Activated CD4-positive, alpha-beta T cell treated with anti-CD3 and anti-CD28 coated beads, Interleukin-2, amount 50 U/mL, for 16 hours (primary cell): ENCODE results near the gene KLHL22.

Source experiments
- DNase-seq: peaks from one replicate; pipeline ENCODE4 v3.0.0-alpha.2; 2020

The KLHL22 gene

DNA sequence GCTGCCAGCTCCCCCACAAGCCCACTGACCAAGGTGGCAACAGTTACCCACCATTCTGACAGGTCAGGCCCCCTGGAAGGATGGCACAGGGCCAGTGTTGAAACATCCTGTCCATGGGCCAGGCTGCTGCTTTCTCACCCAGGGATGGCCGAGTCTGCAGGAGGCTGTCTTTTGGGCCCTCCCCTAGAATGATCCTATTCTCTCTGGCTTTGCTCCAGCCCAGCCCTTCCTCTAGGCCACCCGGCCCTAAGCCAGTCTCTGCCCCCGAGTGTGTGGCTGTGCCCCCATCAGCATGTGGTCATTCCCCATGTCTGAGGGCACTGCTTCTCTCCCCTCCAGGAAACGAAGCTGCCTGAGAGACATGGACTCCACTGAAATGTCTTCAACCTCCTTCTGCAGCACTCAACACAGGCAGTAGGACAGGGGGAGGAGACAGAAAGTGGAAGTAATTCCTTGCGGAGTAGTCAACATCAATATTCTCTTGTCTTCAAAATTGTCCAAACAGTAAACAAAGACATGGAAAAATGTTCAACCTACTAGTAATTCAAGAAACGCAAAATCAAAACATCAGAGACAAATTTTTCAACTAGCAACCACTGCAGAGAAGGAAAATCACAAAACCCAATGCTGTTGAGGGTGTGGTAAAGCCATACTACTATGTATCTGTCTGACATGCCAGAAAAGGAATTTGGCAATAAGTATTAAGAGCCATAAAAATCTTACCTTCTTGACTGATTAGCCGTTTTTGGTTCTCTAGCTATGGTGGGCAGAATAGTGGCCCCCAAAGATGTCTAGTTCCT is 52.9 kb downstream of the KLHL22 start:
- DNase-seq = no peak

DNA sequence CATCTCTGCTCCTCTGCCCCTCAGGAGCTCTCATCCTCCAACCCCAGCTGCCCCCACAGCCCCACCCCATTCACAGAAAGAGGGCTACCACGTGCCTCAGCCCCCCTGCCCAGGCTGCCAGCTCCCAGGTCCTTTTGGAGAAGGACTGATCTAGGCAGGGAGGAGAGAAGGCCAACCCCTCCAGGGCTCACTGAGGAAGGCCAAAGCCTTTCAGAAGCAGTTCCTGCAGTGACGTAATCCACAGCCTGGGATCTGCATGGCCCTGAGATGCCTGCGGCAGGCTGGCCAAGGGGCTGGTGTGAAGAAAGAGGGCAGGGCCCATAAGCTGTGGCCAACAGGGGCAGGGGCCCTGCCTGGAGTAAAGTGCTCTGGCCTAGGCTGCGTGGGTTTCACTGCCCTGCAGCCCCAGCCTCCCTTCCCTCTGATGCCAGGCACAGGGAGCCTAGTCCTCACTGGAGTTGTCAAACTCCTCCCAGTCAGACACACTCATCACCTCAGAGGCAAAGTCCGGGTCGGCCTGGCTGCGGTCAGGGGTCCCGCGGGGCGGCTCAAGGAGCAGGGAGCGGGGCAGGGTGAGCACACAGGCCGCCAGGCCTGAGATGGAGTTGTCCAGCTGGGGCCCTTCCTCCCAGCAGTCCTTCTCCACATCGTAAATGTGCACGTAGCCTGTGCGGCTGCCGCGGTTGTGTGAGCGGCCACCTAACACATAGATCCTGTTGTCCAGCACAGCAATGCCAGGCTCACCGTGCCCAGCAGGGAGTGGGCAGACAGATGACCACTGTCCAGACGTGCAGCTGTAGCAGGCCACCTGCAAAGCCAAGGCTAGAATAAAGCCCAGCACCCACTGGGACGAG is 53.7 kb downstream of the KLHL22 start:
- DNase-seq = no peak

DNA sequence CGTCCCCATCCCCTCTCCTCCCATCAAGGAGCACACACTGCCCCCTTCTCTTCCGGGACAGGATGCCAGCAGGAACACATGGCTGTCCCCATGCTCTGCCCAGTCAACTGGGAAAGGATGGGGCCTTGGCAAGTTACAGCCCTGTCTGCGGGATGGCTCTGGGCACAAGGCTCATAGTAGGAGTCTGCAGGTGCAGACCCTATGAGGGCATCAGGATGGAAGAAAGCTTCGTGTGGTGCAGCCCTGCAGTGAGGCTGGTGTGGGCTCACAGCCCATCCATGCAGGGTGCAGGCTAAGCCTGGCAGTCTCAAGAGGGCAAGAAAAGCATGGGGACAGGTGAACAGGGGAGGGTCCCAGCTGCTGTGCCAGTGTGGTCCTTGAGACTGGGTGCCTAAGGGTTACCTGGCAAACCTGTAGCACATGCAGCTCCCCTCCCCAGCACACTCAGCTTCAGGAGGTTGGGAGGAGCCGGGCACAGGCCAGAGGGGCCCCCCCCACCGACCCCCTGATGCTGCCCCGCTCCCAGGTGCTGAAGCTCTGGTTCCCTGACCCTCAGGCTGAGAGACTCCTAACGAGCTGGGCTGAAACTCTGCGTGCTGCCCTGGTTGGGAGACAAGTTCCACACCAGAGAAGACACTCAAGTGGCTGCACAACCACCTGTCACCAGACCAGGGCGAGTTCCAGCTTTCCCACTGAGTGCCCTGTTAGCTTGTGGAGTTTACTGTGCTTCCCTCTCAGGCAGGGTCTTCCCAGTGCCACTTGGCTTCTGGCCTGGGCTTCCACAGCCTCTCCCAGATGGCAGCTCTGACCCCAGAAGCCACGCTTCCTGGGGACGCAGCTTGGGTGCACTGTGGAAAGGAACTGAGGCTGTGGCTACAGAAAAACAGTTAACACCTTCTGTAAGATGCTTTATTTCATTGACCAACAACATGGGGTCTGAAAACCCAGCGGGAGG is 54.7 kb downstream of the KLHL22 start:
- no peak for DNase-seq

DNA sequence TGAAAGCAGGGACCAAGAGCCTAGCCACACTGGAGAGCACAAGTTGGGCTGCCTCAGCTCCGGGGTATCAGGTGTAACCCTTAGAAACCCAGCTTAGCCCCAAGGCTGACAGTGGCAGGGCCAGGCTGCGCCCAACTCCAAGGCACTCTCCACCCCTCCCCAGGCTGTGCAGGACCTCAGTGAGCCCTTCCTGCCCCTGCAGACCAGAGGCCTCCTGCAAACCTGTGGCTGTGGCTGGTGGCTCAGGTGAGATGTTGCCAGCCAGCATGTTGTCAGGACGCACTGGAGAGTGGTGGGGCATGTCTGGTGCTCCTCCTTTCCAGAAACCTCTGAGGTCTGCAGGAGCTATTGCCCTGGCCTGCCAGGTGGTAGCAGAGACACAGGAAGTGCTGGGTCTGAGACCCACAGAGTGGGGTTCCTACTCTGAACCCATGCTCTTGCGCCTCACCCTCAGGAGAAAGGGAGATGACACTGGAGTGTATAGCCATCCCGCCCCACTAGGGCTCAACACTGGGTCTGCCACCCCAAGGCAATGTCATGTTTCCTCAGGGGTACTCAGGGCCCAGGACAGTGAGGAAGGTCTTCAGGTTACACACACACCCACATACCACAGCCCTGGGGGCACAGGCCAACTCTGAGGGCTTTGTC is 55.5 kb downstream of the KLHL22 start:
- no peak for DNase-seq

DNA sequence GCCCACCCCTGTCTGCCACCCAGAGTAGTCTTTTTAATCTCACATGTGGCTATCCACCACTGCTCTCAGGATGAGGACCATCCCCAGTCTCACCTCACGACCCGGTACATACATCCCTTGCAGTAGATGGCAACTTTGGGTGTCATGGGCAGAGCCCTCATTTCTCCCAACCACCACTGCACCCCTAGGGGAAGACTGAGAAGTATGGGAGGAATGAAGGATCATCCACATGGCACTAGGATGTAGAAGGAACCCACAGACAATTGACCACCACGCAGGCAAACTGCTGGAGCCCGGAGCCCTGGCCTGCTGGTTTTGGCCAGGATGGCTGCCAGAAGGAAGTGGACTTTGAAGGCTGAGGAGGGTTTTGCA is 56.1 kb downstream of the KLHL22 start:
- DNase-seq = no peak

DNA sequence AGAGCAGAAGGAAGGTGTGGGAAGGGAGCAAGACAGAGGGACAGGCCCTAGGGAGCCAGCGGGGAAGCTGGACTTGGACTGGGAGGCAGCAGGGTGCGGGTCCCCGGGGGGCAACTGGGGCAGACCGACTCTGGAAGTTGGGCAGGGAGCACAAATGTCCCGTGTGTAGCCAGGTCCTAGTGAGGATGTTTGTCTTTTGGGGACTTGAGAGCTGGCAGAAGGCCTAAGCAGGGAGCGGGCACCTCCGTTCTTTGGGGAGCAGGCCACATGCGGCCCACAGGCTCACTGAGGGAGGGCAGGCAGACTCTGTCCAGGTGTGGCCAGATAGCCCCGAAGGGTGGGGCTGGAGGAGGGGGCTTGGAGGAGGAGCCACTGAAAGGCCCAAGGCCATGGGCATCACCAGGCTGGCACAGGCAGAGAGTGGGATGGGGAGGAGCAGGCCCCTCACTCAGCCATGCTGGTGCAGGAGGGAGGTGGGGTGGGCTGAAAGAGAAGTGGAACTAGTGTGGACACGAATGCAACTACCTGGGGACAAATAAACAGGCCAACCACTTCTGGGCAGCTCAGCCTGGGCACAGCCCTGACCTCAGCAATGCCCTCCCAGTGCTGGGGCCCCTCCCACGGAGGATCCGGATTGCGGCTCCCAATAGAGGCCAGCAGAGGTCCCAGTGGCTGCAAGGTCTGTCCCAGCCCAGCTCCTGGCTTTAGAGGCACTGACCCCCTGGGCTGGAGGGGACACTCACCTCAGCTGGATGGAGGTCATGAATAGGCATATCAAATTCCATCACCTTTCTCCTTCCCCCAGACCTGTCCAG is 56.7 kb downstream of the KLHL22 start:
- no peak for DNase-seq

DNA sequence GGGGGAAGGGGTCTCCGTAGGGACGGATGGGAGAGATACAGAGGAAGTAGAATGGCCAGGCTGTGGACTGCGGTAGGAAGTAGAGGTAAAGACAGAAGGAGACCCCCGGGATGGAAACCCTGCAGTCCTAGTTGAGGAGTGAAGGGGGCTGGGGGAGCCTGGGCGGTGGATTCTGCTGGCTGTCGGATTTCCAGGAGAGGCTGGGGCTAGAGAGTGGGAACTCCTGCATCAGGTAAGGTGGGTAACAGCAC is 57.2 kb downstream of the KLHL22 start:
- no peak for DNase-seq

DNA sequence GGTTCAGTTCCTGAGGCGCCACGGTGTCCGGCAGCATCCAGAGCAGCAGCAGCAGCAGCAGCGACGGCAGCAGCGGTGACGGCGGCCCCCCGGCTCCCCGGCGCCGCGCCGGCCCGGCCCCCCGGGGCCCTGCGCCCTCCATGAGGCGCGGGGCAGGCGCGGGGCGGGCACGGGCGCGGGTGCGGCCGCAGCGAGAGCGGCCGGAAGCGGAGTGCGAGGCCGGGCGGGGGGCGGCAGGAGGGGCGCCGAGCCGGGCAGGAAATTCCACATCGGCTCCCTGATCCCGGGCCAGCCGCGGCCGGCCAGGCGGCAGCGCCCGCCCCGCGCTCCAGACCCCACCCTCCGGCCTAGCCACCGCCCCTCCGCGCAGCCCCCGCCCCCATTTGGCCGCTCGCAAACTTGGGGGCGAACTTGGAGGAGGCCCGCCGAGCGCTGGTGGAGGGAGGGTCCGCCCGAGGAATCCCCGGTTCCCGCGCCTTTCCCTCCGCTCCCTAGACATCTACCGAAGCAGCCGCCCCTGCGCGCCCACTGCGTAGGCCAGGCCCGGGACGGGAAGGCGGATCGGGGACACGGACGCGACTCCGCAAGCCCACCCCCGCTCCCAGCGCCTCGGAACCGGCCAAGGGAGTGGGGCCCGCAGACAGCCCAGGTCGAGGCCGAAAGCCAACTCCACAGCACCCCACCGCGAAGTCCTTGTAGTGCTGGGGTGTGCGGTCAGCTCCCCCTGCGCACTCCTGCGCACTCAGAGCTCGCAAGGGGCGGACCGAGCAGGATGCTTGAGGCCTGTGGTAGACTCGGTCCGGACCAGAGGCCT is 57.8 kb downstream of the KLHL22 start, which contains the start of gene SCARF2:
TSS of gene SCARF2 (minus strand) at position 213 of the 814 bp plus-strand sequence. CDS start at position 142, 71 bp downstream.
- DNase-seq = no peak

DNA sequence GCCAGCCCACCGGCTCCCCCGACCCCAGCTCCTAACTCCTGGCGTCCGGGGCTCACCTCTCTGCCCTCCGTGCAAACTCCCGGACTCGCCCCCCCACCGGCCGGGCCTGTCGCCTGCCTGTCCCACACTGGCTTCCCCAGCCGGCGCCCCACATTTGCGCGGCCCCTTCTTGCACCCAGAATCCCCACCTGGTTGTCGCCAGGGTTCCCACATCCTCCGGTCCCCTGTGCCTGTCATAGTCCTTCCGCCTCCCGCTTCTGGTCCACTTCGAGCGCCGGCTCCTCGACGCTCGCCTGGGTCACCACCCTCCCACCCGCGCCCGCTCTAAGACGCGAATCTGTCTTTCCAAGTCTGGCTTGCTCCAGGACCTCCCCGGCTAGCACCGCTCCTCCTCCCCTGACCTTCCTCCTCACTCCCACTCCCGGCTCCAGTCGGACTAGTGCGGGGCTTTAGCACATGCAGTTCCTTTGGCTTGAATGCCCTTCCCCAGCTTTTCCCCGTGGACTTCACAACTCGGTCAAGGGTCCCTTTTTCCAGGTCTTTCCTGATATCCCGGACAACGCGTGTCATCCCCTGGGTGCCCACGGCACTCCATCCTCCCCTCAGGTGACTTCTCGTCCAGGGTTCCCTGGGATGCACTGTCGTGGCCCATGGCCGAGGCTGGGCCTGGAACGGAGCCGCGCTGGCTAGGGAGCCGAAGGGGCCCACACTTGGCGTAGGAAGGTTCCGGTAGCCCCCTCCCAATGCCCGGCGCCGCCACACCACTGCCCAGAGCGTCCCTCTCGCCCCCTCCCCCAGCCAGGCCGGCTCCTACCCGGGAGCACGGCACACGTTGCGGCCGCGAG is 58.6 kb downstream of the KLHL22 start:
- DNase-seq = no peak

DNA sequence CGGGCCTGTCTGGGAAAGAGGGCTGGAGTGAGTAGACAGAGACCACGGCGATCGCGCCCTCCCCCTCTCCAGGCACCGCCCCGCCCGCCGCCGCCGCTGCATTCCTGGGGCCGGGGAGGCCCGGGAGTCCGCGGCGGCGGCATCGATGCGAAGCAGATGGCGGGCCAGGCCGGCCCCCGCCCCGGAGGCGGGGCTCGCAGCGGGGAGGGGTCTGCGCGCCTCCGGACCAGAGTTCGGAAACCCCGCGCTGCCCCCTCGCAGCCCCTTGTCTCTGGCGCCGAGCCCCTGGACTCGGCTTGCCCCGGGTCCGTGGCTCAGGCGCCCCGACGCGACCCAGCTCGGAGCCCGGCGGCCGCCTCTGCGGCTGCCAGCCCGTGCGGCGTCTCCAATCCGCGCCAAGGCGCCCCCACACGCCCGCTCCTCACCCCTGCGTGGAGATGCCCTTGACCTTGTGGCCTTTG is 59.3 kb downstream of the KLHL22 start:
- no peak for DNase-seq

DNA sequence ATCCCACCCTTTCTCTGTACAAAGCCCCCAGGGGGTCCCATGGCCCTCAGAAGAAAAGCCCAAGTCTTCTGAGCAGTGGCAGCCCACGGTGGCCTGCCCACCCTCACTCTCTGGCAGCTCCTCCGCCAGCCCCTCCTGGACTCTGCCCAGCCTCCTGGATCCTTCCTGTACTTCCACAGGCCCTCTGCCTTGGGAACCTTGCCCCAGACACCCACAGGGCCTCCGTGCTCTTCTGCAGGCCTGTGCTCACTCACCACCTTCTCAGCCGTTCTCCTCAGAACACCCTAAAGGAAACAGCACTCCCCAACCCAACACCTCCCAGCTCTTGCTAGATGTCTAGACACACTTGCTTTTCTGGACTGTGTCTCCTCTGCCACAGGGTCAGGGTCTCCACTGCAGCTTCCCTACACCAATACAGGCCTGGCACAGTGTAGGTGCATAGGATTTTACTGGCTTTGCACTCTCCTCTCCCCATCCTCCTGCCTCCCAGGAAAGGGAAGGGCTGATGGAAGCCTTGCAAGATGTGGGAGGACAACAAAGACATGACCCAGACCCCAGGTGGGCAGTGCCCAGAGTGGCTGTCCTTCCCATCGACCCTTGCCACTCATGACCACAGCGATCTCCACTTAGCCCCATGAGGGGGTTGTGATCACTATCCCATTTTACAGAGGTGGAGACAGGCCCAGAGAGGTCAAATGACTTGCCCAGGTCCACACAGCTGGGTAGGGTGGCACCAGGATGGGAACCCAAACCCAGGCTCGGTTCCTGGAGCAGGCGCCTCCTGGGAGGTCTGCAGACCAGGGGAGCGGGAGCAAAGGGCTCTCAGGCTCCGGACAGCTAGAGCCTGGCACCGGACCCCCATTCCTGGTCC is 59.9 kb downstream of the KLHL22 start:
- no peak for DNase-seq

DNA sequence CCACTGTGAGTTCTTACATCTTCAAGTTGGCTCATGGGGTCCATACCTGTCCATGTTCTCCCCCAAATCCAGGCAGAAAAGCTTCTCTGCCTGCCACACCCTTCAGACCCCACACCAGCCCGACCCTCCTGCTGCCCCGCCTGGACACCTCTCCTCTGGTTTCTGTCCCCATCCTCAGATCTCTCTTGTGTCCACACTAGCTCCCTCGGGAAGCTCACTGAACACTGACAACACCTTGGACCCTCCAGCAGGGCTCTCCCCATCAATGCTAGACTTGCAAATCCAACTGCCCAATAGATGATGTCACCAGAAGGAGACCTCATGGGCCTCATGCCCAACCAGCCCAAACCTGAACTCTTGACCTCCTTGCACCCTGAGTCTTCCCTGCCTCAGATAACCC is 60.8 kb downstream of the KLHL22 start:
- no peak for DNase-seq

DNA sequence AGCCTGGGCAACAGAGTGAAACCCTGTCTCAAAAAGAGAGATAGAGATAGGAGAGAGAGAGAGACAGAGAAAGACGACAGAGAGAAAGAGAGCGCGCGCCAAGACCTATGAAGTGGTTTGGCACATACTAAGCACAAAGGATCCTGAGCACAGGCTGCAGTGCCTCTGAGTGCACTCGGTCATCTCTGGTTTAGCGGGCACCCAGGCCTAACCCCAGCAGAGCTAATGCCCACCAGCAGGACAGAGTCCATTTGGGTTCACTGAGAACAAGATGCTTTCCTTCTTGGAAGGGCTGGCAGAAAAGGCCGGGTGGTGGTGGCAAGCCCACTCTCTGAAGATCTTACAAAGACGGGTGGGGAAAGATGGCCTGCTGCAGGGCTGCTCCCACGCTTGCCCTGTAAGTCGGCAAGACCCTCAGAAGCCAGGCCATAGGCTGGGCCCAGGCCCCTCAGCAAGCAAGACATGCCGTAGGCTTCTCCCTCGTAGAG is 61.3 kb downstream of the KLHL22 start:
- DNase-seq = no peak

DNA sequence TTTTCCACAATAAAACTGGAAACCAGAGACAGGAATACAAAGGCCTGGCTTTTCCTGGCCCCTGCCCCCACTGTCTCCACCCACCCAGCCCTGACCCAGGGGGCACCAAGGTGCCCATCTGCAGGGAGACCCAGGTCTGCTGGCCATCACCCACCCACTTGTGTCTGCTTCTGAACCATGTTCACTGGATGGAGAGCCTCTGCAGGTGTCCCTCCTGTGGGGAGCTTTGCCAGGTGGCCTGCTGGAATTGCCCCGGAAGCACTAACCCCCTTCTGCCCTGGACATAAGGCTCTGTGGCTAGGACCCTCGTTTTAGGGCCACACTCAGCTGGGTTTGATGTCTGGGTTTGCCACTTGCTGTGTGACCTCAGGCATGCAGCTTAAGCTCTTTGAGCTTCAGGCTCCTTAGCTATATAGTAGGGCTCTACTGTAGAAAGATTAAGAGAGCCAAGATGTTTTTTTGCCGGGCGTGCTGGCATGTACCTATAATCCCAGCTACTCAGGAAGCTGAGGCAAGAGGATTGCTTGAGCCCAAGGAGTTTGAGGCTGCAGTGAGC is 61.8 kb downstream of the KLHL22 start:
- no peak for DNase-seq

DNA sequence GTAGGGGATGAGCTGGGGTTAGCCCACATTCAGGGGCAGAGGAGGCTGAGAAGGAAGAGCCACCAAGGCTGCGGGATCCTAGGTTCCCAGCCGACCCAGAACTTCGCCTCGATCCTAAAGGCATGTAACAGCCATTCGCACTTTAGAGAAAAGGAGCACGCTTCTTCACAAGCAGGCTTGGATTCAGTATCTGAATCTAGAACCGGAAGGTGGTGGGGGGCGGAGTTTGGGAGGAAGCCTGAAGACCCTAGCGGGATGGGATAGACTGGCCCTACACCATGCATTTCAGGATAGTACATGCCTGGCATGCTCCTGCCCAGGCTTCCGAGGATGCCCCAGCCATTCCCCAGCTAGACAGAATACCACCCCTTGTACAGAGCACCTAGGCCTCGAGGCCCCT is 62.4 kb downstream of the KLHL22 start:
- DNase-seq = no peak

DNA sequence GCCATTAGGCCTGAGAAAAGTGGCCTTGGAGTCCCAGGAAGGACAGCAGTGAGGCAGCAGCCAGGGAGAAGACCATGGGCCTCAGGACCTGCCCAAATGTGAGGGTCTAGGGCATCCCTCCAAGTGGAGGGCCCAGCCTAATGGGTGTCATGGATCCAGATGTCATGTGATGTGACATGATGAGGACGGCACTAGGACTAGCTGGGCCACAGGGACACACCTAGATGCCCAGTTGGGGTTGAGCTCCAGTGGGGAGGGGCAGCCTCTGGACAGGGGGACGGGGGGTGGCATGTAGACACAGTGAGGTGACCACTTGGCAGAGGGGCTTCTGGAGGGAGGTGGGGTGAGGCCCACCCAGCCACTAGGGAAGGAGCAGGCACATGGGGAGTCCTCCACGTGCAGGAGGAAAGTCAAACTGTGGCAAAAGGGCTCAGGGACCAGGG is 63.3 kb downstream of the KLHL22 start:
- no peak for DNase-seq

DNA sequence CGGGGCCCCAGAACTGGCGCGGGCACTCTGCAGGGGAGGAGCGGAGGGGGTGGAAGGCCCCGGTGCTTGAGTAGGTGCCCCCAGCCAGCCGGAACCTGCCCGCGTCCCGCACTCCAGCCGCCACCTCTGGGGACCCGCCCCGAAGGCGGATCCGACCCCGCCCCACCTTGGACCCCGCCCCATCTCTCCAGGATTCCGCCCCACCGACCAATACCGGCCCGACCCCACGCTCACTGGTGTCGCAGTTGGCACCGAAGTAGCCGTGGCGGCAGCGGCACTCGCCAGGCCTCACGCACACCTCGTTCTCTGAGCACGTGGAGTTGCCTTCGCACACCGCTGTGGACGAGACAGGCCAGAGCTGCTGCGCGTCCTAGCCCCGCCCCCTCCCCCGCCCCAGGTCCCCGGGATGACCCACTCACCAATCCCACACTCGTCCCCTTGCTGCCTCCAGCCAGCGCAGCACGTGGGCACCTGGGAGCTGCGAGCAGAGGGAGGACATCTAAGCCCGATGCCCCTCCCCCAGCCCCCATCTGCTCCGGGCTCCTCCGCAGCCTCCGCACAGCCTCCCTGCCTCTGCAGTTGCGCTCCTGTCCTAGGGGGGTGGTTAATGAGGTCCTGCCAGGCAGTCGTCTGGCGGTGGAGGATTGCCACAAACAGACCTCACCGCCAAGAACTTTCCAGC is 63.9 kb downstream of the KLHL22 start:
- no peak for DNase-seq
